Thoracic aorta (tissue), 2 donors: ENCODE data around the gene OR5T2. TPM values are rescaled to one million over a fixed set of nuclear protein-coding genes. Genes with fewer than 3 reads are reported as not detected.
"Not testable (repeated sequence)": the region's sequence is repeated elsewhere in the genome, so short reads cannot be mapped to it uniquely, and the experiment has no call there.

Source experiments
- ATAC-seq: fragments of 150-250 bp; one replicate; pipeline ENCODE4 v1.8.0; 2017; ENCODE audit warnings: low read depth; ENCODE audit not compliant: insufficient number of reproducible peaks, low FRiP score
- DNase-seq: peaks from one replicate; pipeline ENCODE4 v3.0.0-alpha.2; 2020; ENCODE audit warnings: low spot score
- H3K27ac ChIP-seq, 2 donors: fragments of 200-600 bp; sonication (generic); 1 replicate in 1 of 2; 2 replicates in 1 of 2; pipeline ENCODE4 v1.5.1; 2016; ENCODE audit warnings: mild to moderate bottlenecking in 2 of 2, moderate library complexity in 2 of 2
- H3K27me3 ChIP-seq: fragments of 200-600 bp; sonication (generic); replicated peaks from 2 replicates; pipeline ENCODE4 v1.6.0; 2016; ENCODE audit warnings: mild to moderate bottlenecking; ENCODE audit not compliant: insufficient read depth
- H3K36me3 ChIP-seq: fragments of 200-600 bp; sonication (generic); one replicate; pipeline ENCODE4 v1.5.1; 2016
- H3K4me1 ChIP-seq, 2 donors: fragments of 200-600 bp; sonication (generic); 1 replicate in 1 of 2; 2 replicates in 1 of 2; pipeline versions ENCODE4 v1.5.1 to v1.6.0; 2016; ENCODE audit warnings: low read depth in 2 of 2, mild to moderate bottlenecking in 1 of 2; ENCODE audit not compliant: control insufficient read depth in 1 of 2
- H3K4me3 ChIP-seq: fragments of 200-600 bp; sonication (generic); 2 replicates; pipeline ENCODE4 v1.5.1; 2016; ENCODE audit warnings: mild to moderate bottlenecking
- H3K9me3 ChIP-seq: fragments of 200-600 bp; sonication (generic); 2 replicates; pipeline ENCODE4 v1.5.1; 2016
- total RNA-seq, 2 donors: library from RNA; depleted of rRNA; stranded (reverse); fragments of >200 nt; gene quantifications; one replicate each; pipeline versions ENCODE4 v1.1.0 to v1.2.3, GENCODE V29; 2016
- TF ChIP-seq, protein P1 (sequence below): fragments of 200-600 bp; sonication (generic); IDR thresholded peaks from one replicate; pipeline ENCODE4 v1.5.1; 2019; ENCODE audit warnings: antibody characterized with exemption

OR5T2 gene
- not detected for total RNA-seq

DNA sequence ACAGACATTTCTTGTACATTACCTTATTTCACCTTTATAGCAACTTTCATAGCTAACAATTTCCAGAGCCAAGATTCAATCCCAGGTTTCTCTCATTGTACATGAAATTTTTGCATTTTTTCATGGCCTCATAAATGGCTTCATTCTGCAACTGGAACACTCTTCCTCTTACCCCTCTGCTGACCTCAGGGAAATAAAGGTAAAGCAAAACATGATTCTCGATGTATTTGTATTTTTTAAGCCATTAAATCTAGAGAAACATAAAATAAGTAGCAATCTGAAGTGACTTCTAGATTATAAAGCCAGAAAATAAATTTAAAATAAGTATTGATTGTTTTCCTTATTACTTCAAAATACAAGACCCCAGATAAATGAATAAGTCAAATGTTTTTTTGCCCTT is at the start of gene OR5T2:
TSS of gene OR5T2 (minus strand) at position 101 of the 400 bp plus-strand sequence. CDS start 1,193 bp downstream, outside the sequence.
- ATAC-seq (no peak), DNase-seq (no peak)
- H3K27me3 ChIP-seq: no peaks in the 10 kb centered on the region
- H3K9me3 ChIP-seq: no peaks in the 10 kb centered on the region
- no peak within 1 kb of the TSS for H3K27ac ChIP-seq
- TF ChIP-seq, protein P1, sequence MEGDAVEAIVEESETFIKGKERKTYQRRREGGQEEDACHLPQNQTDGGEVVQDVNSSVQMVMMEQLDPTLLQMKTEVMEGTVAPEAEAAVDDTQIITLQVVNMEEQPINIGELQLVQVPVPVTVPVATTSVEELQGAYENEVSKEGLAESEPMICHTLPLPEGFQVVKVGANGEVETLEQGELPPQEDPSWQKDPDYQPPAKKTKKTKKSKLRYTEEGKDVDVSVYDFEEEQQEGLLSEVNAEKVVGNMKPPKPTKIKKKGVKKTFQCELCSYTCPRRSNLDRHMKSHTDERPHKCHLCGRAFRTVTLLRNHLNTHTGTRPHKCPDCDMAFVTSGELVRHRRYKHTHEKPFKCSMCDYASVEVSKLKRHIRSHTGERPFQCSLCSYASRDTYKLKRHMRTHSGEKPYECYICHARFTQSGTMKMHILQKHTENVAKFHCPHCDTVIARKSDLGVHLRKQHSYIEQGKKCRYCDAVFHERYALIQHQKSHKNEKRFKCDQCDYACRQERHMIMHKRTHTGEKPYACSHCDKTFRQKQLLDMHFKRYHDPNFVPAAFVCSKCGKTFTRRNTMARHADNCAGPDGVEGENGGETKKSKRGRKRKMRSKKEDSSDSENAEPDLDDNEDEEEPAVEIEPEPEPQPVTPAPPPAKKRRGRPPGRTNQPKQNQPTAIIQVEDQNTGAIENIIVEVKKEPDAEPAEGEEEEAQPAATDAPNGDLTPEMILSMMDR: no peak
- H3K4me3 ChIP-seq: no peak within 1 kb of the TSS
- no peaks in the 10 kb centered on the region for H3K36me3 ChIP-seq
- no peaks in the 10 kb centered on the region for H3K4me1 ChIP-seq

DNA sequence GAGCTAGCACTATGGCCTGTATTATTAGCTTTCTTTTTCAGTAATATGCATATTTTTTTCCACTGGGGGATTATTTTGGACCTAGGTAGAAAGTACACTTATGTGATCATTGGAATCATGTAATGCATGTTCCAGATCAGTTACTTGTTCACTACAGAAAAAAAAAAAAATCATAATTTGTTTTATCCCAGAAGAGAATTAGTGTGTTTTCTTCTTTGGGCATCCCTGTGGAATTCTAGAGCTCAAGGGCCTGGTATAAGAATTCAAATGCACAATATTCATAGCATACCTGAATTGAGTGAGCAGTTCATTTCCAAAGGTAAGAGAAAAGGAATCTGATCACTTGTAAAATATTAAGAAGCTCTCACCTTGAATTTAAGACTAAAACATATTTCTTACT is 39.8 kb upstream of the OR5T2 start, which contains the start of gene OR5T1:
TSS of gene OR5T1 (plus strand) at position 301 of the 400 bp plus-strand sequence. CDS start 1,485 bp downstream, outside the sequence.
- ATAC-seq: no peak
- TF ChIP-seq, protein P1: no peak

DNA sequence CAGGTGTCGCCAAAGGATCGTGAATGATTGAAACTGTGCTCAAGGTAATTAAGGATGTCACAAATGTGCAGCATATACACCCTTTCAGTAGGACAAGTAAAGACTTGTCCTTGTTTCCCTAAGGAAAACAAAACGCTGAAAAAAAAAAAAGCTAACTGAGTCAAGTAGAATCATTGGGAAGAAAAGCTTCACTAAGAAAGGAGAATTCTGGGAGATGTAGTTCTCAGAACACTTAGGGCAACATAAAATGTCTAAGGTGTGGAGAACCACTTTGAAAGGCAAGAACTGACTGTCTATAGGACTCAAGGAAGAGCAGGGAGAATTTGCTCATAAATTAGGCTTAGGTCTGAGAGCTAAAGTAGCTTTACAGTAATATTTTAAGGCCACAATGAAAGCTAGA is 37.0 kb upstream of the OR5T2 start:
- TF ChIP-seq, protein P1: no peak
- no peaks in the 10 kb centered on the region for H3K36me3 ChIP-seq

More for the DNA sequence above, 39.8 kb upstream of the OR5T2 start, which contains the start of gene OR5T1:
- Histone ChIP-seq H3K27me3 (no peaks in the 10 kb centered on the region), H3K4me3 (no peak within 1 kb of the TSS), H3K27ac (no peak within 1 kb of the TSS), H3K9me3 (no peaks in the 10 kb centered on the region), H3K4me1 (no peaks in the 10 kb centered on the region), H3K36me3 (no peaks in the 10 kb centered on the region)
- DNase-seq: no peak

DNA sequence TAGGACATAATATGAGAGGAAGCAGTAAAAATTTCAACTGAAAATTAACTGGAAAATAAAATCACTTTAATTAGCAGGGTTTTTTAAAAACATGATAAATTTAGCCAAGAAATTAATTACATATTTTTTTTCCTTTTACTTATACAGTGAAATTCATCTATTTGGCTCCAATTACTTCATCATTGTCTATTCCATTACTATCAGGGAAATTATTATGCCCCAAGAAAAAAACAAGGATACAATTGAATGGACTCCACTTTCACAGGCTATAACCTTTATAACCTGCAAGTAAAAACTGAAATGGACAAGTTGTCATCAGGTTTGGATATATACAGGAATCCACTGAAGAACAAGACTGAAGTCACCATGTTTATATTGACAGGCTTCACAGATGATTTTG is 17.9 kb upstream of the OR5T2 start, which contains the start of gene OR5T3:
TSS of gene OR5T3 (plus strand) at position 301 of the 400 bp plus-strand sequence. CDS start at position 301, 0 bp downstream.
- no peak within 1 kb of the TSS for H3K4me3 ChIP-seq
- TF ChIP-seq, protein P1: no peak

More for the DNA sequence above, 37.0 kb upstream of the OR5T2 start:
- Histone ChIP-seq H3K9me3 (no peaks in the 10 kb centered on the region), H3K4me3 (no peak overlapping the region), H3K4me1 (no peaks in the 10 kb centered on the region), H3K27me3 (no peaks in the 10 kb centered on the region), H3K27ac (no peak overlapping the region)
- ATAC-seq (no peak), DNase-seq (no peak)

DNA sequence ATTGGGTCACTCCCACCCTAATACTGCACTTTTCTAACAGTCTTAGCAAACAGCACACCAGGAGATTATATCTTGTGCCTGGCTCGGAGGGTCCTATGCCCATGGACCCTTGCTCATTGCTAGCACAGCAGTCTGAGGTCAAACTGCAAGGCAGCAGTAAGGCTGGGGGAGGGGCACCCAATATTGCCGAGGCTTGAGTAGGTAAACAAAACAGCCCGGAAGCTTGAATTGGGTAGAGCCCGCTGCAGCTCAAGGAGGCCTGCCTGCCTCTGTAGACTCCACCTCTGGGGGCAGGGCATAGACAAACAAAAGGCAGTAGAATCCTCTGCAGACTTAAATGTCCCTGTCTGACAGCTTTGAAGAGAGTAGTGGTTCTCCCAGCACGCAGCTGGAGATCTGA is 14.3 kb downstream of the OR5T2 start:
- H3K27ac ChIP-seq, H3K4me3 ChIP-seq, H3K4me1 ChIP-seq, H3K36me3 ChIP-seq, DNase-seq, H3K27me3 ChIP-seq, ATAC-seq, H3K9me3 ChIP-seq: not testable (repeated sequence)

More for the DNA sequence above, 17.9 kb upstream of the OR5T2 start, which contains the start of gene OR5T3:
- Histone ChIP-seq H3K4me1 (no peaks in the 10 kb centered on the region), H3K9me3 (no peaks in the 10 kb centered on the region), H3K36me3 (no peaks in the 10 kb centered on the region), H3K27me3 (no peaks in the 10 kb centered on the region), H3K27ac (no peak within 1 kb of the TSS)
- ATAC-seq: no peak
- DNase-seq: no peak

DNA sequence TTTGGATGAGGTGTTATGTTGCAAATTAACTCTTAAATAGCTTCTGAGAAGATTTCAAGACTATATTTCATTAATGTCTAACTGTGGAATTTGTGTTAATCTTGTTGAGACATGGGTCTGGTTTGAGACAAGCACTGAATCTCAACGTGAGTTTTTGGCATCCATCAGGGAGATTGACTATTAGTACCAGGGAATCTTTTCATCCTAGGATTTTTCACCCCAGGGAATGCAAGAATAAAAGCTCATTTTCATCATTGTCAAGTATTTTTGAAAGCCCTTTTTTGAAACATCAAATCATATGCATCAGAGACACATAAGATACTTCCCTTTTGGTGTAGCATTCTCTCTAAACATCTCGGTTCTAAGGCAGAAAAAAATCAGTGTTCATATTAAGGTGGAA is 19.5 kb downstream of the OR5T2 start:
- TF ChIP-seq, protein P1: no peak

More for the DNA sequence above, 19.5 kb downstream of the OR5T2 start:
- ATAC-seq: no peak
- Histone ChIP-seq H3K36me3 (no peaks in the 10 kb centered on the region), H3K4me1 (no peaks in the 10 kb centered on the region), H3K4me3 (no peak overlapping the region), H3K27ac (no peak overlapping the region), H3K9me3 (peaks cover under 1% of the 10 kb centered on the region), H3K27me3 (no peaks in the 10 kb centered on the region)
- no peak for DNase-seq
